ENCODE results near the gene MIDN.

The MIDN gene

DNA sequence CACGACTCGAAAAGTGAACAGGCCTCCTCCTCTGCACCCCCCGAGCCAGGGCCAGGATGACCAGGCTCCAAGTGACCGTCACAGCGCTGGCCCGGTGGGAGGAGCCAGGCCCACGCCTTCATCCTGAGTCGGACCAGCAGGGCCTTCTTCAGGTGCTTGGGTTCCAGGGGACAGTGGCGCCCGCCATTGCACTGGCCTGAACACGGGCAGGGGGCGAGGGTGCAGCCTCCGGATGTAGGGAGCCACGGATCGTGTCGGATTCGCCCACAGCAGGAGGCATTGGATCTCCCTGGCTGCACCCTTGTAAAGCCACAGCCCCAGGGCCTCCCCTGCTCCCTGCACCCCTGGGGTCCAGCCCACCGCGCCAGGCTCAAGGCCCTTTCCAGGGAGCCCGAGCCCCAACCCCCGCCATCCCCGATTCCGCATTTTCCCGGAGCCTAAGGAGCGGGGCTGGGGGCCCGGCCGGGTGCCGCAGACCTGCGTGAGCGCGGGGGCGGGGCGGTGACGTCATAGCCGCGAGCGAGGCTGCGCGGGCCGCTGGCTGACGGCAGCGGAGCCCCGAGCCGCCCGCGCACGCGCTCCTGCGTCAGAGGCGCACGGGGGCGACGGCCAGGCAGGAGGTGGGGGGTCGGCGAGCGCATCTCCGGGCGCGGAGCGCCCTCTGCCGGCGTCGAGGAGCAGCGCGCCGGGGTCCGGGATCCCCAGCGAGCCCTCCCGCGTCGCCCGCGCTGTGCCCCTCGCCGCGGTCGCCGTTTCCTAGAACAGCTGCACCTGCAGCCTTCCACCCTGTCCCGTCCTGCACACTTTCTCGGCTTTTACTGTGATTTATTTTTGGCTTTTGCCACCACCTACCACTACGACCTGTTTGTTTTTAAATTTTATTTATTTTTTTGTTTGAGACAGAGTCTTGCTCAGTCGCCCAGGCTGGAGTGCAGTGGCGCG, 8.3 kb upstream of the MIDN start:
- TF ChIP-seq, protein P1, sequence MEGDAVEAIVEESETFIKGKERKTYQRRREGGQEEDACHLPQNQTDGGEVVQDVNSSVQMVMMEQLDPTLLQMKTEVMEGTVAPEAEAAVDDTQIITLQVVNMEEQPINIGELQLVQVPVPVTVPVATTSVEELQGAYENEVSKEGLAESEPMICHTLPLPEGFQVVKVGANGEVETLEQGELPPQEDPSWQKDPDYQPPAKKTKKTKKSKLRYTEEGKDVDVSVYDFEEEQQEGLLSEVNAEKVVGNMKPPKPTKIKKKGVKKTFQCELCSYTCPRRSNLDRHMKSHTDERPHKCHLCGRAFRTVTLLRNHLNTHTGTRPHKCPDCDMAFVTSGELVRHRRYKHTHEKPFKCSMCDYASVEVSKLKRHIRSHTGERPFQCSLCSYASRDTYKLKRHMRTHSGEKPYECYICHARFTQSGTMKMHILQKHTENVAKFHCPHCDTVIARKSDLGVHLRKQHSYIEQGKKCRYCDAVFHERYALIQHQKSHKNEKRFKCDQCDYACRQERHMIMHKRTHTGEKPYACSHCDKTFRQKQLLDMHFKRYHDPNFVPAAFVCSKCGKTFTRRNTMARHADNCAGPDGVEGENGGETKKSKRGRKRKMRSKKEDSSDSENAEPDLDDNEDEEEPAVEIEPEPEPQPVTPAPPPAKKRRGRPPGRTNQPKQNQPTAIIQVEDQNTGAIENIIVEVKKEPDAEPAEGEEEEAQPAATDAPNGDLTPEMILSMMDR (IDR thresholded peaks at IDR 0.05; ENCODE audit: borderline replicate concordance, insufficient read depth, low read depth, low read length), result peak; percentile 97
- H3K4me3 ChIP-seq (ENCODE audit: low read depth, low read length), result no peak overlapping the region

DNA sequence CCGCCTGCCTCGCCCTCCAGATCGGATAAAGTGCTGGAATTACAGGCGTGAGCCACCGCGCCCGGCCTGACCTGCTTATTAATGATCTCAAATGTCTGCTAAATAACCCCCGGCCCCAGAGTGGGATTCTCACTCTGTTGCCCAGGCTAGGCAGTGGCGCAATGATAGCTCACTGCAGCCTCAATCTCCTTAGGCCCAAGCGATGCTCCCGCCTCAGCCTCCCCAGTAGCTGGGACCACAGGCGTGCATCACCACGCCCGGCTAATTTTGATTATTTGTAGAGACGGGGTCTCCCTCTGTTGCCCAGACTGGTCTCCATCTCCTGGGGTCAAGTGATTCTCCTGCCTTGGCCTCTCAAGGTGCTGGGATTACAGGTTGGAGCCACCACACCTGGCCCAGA, 7.5 kb upstream of the MIDN start:
- H3K4me3 ChIP-seq (ENCODE audit: low read depth, low read length), result no peak overlapping the region
- TF ChIP-seq, protein P1 (IDR thresholded peaks at IDR 0.05; ENCODE audit: borderline replicate concordance, insufficient read depth, low read depth, low read length), result no peak

DNA sequence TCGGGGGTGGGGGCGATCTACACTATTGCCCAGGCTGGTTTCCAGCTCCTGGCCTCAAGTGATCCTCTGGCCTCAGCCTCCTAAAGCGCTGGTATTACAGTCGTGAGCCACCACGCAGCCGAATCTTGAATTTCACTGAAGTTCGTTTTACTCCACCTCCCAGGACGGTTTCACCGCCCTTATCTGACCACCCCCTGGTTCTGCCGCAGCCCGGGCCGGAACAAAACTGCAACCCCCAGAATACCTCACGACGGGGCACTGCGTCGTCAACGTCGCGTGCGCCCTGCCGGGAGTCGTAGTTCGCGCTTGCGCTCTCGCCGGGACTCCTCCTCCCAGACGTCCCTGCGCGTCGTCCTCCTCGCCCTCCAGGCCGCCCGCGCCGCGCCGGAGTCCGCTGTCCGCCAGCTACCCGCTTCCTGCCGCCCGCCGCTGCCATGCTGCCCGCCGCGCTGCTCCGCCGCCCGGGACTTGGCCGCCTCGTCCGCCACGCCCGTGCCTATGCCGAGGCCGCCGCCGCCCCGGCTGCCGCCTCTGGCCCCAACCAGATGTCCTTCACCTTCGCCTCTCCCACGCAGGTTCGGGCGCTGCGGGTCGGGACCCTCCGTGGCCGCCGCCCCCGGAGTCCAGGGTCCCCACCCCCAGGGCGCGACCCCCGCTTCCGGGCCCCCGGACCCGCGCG, 6.8 kb upstream of the MIDN start, which contains the start of gene ATP5F1D:
Gene ATP5F1D, plus strand, starts transcription at position 335 of the 679 bp plus-strand sequence. Its CDS starts 100 bp downstream, at position 435.
- TF ChIP-seq, protein P1 (IDR thresholded peaks at IDR 0.05; ENCODE audit: borderline replicate concordance, insufficient read depth, low read depth, low read length), result no peak
- H3K4me3 ChIP-seq (ENCODE audit: low read depth, low read length), result peak within 1 kb of the TSS; percentile 80

DNA sequence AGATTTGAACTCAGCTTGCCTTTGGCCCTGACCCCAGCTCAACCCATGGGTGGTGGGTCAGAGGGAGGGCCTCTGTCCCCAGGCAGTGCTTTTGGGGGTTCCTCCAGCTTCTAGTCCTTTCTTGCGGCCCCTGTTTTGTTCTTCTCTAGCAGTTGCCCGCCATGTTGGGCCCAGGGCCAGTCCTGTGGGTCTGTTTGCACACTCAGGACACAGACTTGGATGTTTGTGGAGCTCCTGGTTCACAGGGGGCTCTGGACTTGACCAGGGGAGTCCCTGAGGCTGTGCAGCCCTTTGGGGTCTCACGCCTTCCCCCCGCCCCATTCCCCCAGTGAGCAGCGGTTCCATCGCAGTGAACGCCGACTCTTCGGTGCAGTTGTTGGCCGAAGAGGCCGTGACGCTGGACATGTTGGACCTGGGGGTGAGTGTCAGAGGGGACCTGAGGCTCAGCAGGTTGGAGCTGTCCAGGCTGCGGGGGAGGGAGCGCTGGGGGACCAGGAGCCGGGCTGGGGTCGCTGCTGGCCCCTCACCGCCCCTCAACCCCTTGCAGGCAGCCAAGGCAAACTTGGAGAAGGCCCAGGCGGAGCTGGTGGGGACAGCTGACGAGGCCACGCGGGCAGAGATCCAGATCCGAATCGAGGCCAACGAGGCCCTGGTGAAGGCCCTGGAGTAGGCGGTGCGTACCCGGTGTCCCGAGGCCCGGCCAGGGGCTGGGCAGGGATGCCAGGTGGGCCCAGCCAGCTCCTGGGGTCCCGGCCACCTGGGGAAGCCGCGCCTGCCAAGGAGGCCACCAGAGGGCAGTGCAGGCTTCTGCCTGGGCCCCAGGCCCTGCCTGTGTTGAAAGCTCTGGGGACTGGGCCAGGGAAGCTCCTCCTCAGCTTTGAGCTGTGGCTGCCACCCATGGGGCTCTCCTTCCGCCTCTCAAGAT, 4.4 kb upstream of the MIDN start:
- TF ChIP-seq, protein P1 (IDR thresholded peaks at IDR 0.05; ENCODE audit: borderline replicate concordance, insufficient read depth, low read depth, low read length), result peak; percentile 96
- no peak overlapping the region for H3K4me3 ChIP-seq (ENCODE audit: low read depth, low read length)

DNA sequence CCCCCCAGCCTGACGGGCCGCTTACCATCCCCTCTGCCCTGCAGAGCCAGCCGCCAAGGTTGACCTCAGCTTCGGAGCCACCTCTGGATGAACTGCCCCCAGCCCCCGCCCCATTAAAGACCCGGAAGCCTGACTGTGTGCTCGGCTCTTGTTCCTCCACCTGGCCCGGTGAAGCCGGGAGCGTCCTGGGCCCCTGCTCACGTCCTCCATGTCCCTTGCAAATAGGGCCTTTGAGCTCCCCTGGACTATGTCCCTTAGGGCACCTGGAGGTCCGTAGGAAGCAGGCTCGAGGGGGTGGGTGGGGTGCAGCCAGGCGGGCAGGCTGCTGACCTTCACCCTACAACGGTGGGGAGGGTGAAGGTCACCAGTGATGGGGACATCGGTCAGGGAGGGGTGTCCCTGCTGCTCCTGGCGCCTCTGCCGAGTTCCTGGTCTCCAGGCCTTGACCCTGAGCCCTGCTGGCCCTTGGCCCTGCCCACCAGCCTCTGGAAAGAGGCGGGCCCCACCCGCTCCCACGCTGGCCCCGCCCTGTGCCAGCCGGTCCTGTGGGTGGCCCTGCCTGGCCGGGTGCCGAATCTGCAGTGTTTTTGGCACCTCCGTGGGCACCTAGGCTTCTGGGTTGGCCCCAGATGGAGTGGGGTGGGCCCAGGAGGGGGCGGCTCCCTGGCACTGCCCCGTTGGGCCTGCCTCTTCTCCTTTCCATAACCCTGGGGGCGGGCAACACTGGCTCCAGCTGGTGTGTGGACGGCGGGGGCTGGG, 3.5 kb upstream of the MIDN start:
- H3K4me3 ChIP-seq (ENCODE audit: low read depth, low read length), result no peak overlapping the region

More for the DNA sequence above, 3.5 kb upstream of the MIDN start:
- TF ChIP-seq, protein P1 (IDR thresholded peaks at IDR 0.05; ENCODE audit: borderline replicate concordance, insufficient read depth, low read depth, low read length), result no peak
